ENCODE data around the gene GPATCH4. TPM values are rescaled to one million over a fixed set of nuclear protein-coding genes. Genes with fewer than 3 reads are reported as not detected.

Gene GPATCH4
- total RNA-seq, result 8.4 and 13.9 TPM in 2 replicates

DNA sequence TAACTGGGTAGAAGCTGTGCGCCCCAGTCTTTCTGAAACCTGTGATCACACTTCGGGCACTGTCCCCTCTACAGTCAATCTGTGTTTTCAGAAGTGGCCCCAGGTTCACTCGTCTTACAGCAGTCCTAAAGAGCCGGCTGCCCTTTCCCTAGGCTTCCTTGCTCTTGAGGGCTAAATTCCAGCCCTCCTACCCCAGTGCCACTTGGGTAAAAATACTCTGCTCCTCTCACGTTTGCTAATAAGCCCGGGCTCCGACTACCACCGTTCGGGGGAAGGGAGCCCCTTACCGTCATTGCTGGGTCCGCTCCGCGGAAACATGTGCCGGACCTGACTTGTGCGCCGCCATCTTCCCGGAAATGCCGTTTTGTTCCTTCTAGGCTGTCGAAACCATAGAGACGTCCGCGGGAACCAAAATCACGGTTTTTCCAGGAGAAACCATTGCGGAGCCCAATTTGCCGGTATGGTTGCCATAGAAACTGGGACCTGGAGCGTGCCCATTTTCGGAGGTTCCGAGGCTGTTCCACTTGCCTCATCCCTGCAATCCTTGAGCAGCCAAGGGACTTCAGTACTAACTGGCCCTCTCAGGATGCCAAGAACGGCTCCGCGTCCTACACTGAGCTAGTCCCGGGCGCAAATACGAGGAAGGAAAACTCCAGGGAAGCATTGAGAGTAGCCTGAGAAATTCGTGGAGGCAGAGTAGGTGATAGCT lies at the start of gene GPATCH4:
GPATCH4 (minus strand) TSS at position 358 of the 709 bp plus-strand sequence.

DNA sequence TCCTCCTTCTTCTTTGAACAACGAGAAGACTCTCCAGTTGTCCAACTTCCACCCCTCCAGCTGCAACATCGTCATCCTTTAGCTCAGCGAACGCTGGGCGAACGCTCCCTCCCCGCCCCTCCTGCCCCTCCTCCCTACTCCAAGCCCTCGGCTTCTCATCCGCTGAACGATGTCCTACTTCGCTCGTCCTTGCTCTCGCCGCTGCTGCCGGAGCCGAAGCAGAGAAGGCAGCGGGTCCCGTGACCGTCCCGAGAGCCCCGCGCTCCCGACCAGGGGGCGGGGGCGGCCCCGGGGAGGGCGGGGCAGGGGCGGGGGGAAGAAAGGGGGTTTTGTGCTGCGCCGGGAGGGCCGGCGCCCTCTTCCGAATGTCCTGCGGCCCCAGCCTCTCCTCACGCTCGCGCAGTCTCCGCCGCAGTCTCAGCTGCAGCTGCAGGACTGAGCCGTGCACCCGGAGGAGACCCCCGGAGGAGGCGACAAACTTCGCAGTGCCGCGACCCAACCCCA lies 40.5 kb upstream of the GPATCH4 start, which contains the start of gene BCAN:
BCAN (plus strand) TSS at position 357 of the 504 bp plus-strand sequence. CDS start 3,938 bp downstream, outside the sequence.

DNA sequence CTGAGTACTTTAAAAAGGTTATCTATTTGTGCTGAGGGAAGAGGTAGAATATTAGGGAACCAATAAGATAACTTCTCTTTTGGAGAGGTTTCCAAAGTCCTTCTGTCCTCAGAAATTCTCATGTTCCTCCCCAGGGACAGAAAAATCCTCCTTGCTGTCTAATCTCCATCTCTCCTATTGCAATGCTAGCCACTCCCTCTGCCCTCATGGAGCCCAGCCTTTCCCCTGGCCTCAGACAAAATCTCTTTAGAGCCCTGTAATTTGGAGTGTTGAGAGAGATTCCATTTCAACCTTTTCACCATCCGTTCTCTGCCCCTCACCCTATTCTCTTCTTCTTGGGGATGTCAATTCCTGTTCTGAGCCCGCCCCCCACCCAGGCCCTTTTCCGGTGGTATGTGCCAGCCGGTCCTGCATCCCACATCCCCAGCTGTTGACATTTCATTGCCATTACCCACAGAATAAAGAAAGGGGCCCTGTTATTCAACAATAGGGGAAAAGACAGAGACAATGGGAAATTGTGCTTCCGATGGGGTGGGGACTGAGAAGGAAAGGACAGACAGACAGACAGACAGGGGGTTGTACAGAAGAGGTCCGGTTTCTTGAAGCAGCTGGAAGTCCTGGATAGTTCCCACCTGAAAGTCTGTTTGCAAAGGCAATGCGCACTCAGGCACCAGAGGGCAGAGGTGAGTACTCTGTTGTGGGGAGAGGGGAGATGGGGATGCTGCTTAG lies 17.7 kb upstream of the GPATCH4 start, which contains the start of gene HAPLN2:
HAPLN2 (plus strand) TSS at position 563 of the 729 bp plus-strand sequence. CDS start 4,076 bp downstream, outside the sequence.

DNA sequence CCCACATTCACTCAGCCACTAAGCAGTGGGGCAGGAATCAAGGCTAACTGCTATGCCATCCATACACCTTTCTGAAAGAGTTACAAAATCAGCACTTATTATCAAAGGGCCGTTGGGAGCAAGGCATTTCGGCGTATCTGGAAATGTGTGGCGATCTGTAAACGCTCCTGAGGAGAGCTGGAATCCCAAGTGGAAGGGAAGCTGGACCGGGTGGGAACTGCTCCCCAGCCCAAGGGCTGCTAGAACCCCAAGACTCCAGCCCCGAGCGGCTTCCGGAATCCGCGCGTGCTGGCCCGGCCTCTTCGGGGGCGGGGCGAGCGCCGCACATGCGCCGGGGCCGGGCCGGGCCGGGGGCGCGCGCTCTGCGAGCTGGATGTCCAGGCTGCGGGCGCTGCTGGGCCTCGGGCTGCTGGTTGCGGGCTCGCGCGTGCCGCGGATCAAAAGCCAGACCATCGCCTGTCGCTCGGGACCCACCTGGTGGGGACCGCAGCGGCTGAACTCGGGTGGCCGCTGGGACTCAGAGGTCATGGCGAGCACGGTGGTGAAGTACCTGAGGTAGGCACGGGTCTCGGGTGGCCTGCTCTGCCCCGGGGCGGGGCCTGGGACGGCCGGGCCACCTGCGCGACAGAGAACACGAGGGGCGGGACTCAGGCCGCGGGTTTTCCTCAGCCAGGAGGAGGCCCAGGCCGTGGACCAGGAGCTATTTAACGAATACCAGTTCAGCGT lies 9.7 kb downstream of the GPATCH4 start, which contains the start of gene NAXE:
NAXE (plus strand) TSS at position 345 of the 726 bp plus-strand sequence; CDS start at position 374, 29 bp downstream.

DNA sequence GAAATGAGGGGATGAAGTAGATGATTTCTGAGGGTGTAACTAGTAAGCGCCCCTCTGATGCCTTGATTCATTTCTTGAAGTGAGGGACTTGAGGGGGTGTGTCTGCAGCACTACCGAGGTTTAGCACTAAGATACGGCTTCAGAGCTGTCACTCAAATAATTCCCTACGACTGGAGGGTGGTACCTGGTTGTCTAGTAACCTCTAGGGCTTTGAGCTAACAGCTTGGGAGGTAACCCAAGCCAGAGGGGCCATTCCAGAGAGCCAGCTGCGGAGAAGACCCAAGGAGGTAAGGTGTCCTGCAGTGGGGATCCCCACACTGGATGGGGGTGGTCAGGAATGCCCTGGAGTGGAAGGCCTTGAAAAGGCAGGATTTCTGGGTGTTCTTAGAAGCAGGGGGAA lies 21.8 kb downstream of the GPATCH4 start, which contains the start of gene TTC24:
TTC24 (plus strand) TSS at position 252 of the 400 bp plus-strand sequence. CDS start 1,642 bp downstream, outside the sequence.

DNA sequence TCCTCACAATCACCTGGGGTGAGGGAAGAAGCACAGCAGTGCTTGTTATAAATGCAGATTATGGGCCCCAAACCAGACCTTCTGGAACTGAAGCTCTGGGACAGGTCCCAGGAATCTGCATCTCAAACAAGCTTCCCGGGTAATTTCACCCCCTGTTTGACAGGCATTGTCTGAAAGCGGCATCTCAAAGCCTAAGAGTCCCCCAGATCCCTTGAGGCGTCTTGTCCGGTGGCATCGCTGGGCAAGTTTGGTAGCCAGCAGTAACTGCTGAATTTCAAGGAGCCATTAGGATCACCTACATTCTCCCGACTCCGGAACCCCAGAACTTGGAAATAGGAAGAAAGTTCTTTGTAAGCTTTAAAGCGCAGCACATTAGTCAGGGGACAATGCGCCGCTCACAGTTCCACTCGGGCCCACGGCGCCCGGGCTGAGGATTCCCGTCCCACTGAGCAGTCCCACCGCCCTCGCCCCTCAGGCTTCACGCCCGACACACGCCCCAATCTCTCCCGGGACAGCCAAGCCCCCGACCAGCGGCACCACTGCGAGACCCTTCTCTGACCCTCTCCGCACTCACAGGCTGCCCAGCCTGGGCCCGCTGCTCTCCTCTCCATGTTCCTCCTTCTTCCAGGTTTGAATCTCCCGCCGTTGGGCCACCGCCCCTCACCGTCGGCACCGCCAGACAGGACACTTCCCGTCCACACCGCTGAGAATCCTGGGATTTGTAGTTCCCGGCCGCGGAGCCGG lies 29.2 kb downstream of the GPATCH4 start, which contains the start of gene IQGAP3:
IQGAP3 (minus strand) TSS at position 647 of the 744 bp plus-strand sequence; CDS start at position 611, 36 bp downstream.

Other genes starting within 250 kb of the GPATCH4 start
- not detected in 2 replicates for gene RHBG, start 232.3 kb downstream of the GPATCH4 start, total RNA-seq
- 15.8 and 27.2 TPM in 2 replicates for gene MEF2D, start 100.7 kb downstream of the GPATCH4 start, total RNA-seq
- 0.58 and 0.85 TPM in 2 replicates for gene IQGAP3, start 28.9 kb downstream of the GPATCH4 start, total RNA-seq
- gene TTC24, start 21.8 kb downstream of the GPATCH4 start, total RNA-seq, result not detected in 2 replicates
- gene NAXE, start 9.7 kb downstream of the GPATCH4 start, total RNA-seq, result 61.6 and 67.2 TPM in 2 replicates
- gene HAPLN2, start 17.9 kb upstream of the GPATCH4 start, total RNA-seq, result not detected in 2 replicates
- gene BCAN, start 40.6 kb upstream of the GPATCH4 start, total RNA-seq, result not detected in 2 replicates
- 10.2 and 26.6 TPM in 2 replicates for gene NES, start 75.9 kb upstream of the GPATCH4 start, total RNA-seq
- gene CRABP2, start 104.1 kb upstream of the GPATCH4 start, total RNA-seq, result 58.3 and 150 TPM in 2 replicates
- gene METTL25B, start 127.0 kb upstream of the GPATCH4 start, total RNA-seq, result 18.2 and 18.3 TPM in 2 replicates
- 14.9 and 21.5 TPM in 2 replicates for gene ISG20L2, start 127.3 kb upstream of the GPATCH4 start, total RNA-seq
- gene MRPL24, start 139.6 kb upstream of the GPATCH4 start, total RNA-seq, result 52.3 and 57.1 TPM in 2 replicates
- gene HDGF, start 150.2 kb upstream of the GPATCH4 start, total RNA-seq, result 120 and 124 TPM in 2 replicates
- 30.3 and 42.1 TPM in 2 replicates for gene PRCC, start 166.1 kb upstream of the GPATCH4 start, total RNA-seq
- 0.23 TPM in 1 of 2 replicates, not detected in the other for gene SH2D2A, start 215.4 kb upstream of the GPATCH4 start, total RNA-seq